ENCODE measurements around the gene AMOT.

The AMOT gene

DNA sequence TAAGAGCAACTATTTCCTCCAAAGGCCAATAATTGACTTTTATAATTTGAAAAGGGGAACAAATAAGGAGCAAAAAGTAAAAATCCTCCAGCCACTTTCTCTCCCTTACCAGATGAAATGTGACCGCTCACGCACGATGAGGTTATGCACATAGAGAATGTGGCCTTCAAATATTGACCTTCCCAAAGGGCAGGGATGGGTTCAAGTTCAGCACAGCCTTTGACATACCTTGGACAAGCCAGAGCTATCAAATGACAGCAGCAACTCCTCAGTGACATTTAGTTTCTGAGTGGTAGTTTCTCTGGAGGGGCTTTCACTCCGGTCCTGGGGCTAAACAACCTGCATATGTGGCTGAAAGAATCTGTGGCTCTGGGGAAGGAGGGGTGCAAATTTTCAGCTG, 50.7 kb downstream of the AMOT start:
- no peak for FAIRE-seq

DNA sequence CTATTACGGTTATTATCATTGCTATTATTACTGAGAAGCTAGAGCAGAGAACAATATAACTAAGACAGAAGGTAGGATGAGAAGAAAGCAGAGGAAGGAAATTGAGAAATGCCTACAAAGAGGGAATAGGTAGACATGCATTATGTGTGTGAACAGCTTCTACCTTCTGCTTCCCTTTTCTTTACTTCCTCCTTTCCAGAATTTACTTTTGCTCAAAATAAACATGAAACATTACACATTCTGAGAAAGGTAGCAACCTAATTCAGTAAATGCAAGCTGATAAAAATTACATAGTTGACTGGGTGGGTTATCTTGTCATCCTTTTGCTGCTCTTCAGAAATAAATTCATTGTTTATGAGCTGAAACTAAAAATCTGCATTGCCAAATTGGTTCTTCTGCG, 54.6 kb downstream of the AMOT start:
- FAIRE-seq, result no peak

- FAIRE-seq, result no peak
Measured at GRCh38 chrX:112785344-112785743, 55.3 kb downstream of the AMOT start.

- no peak for FAIRE-seq
Measured at GRCh38 chrX:112784692-112785091, 55.9 kb downstream of the AMOT start.

GRCh38 chrX:112779139-112779538, 61.5 kb downstream of the AMOT start:
- FAIRE-seq, result no peak

DNA sequence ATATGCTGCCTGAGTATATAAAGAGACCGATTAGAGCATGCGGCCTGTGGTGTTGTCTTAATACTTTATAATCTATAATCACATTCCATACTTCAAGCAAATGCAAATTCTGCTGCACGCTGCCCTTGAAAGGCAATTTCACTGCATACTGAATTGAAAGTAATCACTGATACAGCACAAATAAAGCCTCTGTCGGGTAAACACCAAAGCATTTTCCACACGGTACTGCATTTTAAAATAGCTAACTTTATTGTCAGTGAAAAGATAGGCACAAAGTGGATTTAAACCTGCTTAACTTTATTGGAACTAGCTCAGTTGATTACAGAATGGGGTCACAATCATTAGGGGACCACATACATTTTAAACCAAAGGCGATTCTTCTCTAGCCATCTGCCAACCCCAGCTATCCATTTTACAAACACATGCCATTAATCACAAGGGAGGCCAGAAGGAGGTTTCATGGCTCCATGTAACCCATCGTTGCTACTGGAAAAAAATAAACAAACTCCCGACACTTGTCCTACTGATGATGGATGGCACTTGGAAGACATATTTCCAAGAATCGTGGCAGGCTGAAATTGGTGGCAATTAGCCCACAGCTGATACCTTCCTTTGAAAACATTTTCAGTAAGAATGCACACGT, 65.9 kb downstream of the AMOT start:
- no peak for FAIRE-seq

DNA sequence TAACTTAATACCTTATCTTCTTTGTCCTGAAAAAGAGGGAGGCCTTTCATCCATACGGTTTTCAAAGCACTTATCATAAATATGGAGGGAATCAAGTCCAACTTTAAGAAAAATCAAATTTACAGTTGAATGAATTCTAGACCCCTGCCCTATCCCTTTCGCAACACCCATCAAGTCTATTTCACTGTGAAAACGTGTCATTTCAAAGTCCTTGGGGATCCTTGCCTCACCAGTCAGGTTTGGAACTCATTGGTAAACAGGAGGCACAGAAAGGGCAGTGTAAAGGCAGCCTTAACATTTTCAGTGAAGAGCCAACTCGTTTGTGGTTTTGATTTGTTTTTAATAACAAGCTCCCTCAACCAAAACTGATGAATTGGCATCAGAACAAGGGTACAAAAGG, 66.5 kb downstream of the AMOT start:
- FAIRE-seq, result no peak

- no peak for FAIRE-seq
Measured at GRCh38 chrX:112769034-112769433, 71.6 kb downstream of the AMOT start.

GRCh38 chrX:112768563-112768962, 72.1 kb downstream of the AMOT start:
- no peak for FAIRE-seq

- FAIRE-seq, result no peak
Measured at GRCh38 chrX:112766774-112767173, 73.9 kb downstream of the AMOT start.

DNA sequence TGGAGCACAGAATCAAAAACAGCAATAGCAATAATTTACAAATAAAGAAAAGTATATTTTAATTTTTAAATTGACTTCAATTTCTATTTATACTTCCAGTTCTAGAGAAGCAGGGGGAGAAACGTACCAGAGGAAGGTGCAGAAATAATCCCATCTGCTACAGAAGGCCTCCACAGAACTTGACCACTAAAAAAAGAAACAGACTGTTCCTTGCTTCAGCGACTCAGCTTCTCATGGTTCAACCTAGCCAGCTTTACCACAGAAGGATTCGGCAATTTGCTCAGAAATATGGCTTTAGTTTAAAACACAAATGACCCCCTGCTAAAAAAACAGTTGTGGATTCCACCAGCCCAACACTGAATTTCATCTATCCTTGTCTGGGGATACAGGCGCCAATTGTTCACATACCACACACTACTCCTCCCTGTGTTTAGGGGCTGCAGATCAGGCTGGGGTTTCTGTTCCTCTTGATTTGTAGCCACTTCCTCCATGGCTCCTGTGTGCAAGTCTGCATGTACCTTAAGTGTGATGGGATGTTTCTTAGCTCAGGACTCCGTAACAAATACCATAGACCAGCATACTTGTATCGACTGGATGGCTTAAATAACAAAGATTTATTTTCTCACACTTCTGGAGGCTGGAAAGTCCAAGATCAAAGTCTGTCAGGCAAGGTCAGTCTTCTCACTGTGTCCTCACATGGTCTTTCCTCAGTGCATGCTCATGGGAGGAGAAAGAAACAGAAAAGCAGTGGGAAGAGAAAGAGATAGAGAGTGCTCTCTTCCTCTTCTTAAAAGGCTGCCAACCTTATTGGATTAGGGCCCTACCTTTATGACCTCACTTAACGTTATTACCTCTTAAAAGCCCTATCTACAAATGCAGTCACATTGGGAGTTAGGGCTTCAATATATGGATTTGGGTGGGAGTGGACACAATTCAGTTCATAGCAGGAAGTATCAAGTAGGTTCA, 79.1 kb downstream of the AMOT start:
- FAIRE-seq, result no peak

DNA sequence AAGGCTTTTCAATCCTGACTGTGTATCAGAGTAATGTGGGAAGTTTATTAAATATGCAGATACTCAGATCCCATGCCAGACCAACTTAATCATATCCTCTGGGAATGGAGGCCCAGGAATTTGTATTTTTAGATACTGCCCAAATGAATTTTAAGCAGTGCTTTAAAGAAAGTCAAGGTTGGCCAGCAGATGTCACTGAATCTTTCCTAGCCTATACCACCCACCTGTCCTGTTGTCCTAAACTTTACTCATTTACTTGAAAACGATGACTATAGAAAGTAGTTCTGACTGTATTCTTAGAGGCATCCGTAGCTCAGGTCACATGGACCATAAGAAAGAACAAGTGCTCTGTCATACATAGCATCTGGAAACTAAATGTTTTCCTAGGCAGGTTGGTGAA, 79.9 kb downstream of the AMOT start:
- no peak for FAIRE-seq

- no peak for FAIRE-seq
Measured at GRCh38 chrX:112759966-112760365, 80.7 kb downstream of the AMOT start.

GRCh38 chrX:112759512-112759911, 81.1 kb downstream of the AMOT start:
- FAIRE-seq, result no peak

GRCh38 chrX:112757946-112758345, 82.7 kb downstream of the AMOT start:
- FAIRE-seq, result no peak

DNA sequence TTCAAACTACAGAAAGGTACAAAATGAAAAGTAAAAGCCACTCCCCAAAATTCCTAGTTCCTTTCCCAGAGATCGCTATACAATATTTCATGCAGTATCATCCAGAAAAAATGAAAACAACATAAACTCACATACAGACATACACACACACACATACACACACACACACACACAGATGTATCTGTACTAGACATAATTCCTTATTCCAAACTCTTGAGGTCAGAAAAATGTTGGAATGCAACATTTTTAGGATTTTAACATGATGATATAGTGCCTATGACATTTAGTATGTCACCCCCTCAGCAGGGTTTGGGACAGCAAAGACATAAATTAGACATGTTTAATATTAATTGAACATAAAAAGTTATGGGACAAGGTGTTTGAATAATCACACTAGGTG, 87.5 kb downstream of the AMOT start:
- FAIRE-seq, result no peak

DNA sequence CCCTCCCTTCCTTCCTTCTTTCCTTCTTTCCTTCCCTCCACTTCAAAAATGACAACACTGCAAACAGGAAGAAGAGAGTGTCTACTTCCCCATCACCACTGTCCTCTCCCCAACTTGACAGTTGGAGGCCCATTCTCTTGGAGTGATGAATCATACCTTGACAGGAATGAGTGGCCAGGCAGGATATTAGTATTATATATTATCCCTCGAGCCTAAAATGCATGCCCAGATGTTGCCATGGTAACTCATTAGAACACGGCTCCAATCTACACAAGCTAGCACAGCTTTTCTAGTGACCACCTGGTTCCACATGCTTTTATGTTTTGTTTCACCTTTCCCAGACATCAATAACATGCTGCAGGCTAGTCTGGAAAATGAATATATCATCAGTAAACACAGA, 89.6 kb downstream of the AMOT start:
- no peak for FAIRE-seq

GRCh38 chrX:112746812-112747595, 93.6 kb downstream of the AMOT start:
- FAIRE-seq, result no peak

DNA sequence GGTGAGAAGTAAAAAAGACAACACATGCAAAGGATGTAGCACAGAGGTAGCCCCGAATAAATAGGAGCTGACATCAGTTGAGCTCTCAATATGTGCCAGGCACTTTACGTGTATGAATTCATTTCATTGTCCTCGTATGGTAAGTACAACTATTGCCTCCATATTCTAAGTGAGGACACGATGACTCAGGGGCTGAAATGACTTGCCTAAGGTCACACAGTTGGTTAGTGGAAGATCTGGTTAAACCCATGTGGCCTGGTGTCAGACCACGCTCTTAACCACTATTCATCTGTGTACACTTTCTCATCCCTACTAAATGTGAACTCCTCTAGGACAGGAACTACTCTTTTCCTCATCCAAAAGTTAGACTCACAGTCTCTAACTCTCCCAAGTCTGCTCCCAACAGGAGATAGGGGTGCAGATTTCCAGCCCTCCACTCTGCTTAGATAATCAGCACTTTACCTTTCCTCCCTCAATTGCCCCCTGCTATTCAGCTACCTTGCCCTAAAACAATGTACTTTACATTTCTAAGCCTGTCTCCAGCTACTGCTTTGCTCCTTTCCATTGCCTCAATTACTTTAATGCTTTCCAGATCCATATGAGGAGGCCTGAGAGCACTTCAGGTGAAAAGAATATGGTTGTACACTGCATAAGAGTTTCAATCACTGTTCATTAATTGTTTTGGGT, 102.1 kb downstream of the AMOT start:
- no peak for FAIRE-seq

DNA sequence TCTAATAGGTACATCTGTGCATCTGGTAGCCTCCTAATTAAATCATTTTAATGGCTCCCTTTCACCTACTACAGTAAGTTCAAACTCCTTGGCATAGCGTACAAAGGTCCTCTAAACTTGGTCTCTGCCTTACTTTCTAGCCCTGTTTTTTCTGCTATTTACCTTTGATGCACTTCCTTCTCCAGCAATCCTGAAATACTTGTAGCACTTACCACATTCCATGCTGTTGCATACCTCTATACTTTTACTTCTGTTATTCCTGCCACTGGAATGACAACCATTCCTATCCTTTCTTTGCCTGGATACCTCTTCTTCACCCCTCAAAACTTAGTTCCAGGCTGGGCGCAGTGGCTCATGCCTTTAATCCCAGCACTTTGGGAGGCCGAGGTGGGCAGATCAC, 104.3 kb downstream of the AMOT start:
- FAIRE-seq, result no peak

DNA sequence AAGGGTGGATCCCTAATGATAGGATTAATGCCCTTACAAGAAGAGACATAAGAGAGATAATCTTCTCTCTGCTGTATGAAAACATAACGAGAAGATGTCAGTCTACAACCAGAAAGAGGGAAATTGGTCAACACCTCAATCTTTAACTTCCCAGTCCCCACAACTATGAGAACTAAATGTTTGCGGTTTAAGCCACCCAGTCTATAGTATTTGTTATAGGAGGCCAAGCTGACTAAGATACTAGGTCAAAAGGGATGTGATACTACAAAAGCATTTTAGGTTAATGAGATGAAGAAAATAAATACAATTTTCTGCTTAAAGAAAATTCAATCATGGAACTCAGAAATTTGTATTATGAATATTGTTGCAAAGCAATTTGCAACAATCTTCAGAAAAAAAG, 105.5 kb downstream of the AMOT start:
- no peak for FAIRE-seq

- no peak for FAIRE-seq
Measured at GRCh38 chrX:112734290-112734689, 106.3 kb downstream of the AMOT start.

DNA sequence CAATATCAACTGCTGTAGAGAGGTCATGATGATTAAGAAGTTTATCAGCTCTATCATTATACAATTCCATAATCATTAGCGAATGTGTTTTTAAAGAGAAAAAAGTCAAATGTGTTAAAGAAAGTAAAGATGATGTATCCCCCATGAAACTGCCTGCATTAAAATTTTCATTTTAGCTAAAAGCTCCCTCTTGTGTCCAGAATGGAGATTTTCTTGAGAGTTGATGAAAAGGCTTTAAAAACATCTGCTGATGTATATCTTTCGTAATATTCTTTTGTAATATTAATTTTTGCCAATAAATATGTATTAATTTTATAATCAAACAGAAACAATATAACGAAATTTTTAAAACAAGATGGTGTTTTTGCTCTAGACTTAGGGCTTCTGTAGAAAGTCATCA, 108.8 kb downstream of the AMOT start:
- peak; percentile 4 for FAIRE-seq
